Measurements from ENCODE around the gene GRM1. TPM values are rescaled to one million over a fixed set of nuclear protein-coding genes. Genes with fewer than 3 reads are reported as not detected.

GRM1 gene
- total RNA-seq, 2 donors from 2014 or later = 0.54 TPM; not detected in 1

DNA sequence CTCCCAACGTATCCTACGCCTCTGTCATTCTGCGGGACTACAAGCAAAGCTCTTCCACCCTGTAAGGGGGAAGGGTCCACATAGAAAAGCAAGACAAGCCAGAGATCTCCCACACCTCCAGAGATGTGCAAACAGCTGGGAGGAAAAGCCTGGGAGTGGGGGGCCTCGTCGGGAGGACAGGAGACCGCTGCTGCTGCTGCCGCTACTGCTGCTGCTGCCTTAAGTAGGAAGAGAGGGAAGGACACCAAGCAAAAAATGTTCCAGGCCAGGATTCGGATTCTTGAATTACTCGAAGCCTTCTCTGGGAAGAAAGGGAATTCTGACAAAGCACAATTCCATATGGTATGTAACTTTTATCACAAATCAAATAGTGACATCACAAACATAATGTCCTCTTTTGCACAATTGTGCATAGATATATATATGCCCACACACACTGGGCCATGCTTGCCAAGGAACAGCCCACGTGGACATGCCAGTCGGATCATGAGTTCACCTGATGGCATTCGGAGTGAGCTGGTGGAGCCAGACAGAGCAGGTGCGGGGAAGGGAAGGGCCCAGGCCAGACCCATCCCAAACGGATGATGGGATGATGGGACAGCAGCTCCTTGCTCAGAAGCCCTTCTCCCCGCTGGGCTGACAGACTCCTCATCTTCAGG lies 406.0 kb downstream of the GRM1 start:
- no peak overlapping the region for H3K27ac ChIP-seq
- DNase-seq (ENCODE audit: low spot score) (no peak), ATAC-seq (ENCODE audit: insufficient number of reproducible peaks, low FRiP score, low read depth) (no peak)
- no peaks in the 10 kb centered on the region for H3K4me1 ChIP-seq (ENCODE audit: control insufficient read depth in 1 of 2, low read depth in 2 of 2)
- H3K27me3 ChIP-seq (replicated peaks; ENCODE audit: insufficient read depth) = no peaks in the 10 kb centered on the region
- H3K4me3 ChIP-seq = peak overlapping the region; percentile 70
- H3K36me3 ChIP-seq = no peaks in the 10 kb centered on the region
- H3K9me3 ChIP-seq = no peaks in the 10 kb centered on the region
- TF ChIP-seq, protein P1, sequence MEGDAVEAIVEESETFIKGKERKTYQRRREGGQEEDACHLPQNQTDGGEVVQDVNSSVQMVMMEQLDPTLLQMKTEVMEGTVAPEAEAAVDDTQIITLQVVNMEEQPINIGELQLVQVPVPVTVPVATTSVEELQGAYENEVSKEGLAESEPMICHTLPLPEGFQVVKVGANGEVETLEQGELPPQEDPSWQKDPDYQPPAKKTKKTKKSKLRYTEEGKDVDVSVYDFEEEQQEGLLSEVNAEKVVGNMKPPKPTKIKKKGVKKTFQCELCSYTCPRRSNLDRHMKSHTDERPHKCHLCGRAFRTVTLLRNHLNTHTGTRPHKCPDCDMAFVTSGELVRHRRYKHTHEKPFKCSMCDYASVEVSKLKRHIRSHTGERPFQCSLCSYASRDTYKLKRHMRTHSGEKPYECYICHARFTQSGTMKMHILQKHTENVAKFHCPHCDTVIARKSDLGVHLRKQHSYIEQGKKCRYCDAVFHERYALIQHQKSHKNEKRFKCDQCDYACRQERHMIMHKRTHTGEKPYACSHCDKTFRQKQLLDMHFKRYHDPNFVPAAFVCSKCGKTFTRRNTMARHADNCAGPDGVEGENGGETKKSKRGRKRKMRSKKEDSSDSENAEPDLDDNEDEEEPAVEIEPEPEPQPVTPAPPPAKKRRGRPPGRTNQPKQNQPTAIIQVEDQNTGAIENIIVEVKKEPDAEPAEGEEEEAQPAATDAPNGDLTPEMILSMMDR (IDR thresholded peaks at IDR 0.05) = no peak

DNA sequence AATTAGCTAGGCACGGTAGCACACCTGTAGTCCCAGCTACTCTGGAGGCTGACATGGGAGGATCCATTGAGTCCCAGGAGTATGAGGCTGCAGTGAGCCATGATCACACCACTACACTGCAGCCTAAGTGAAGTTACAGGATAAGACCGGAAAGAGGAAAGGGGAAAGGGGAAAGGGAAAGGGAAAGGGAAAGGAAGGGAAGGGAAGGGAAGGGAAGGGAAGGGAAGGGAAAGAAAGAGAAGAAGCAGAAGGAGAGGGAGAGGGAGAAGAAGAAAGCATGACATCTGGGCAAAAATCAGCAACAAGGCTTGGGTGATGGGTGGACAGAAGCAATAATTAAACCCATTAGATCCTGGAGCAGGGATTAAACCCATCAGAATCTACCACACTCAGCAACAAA lies 413.0 kb downstream of the GRM1 start:
- TF ChIP-seq, protein P1 (IDR thresholded peaks at IDR 0.05) = no peak
- no peaks in the 10 kb centered on the region for H3K4me1 ChIP-seq (ENCODE audit: control insufficient read depth in 1 of 2, low read depth in 2 of 2)
- no peak for DNase-seq (ENCODE audit: low spot score)

DNA sequence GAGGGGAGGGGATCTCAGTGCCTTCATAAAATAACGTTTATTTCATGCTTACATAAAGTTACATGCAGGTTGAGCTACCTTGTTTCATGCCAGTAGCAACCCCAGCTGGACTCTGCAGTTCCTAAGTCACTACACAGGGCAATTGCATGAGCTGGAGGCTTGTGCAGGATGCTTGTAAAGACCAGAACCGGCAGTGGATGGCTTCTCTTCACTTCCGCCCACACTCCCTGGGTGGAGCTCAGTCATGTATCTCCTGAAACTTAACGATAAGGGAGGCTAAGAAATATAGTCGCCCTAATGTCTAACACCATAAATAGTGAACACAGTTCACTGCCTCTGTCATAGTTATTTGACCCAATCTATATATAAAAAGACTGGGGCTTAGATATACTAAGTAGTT lies 415.3 kb downstream of the GRM1 start:
- no peaks in the 10 kb centered on the region for H3K4me1 ChIP-seq (ENCODE audit: control insufficient read depth in 1 of 2, low read depth in 2 of 2)
- no peaks in the 10 kb centered on the region for H3K36me3 ChIP-seq
- no peak for ATAC-seq (ENCODE audit: insufficient number of reproducible peaks, low FRiP score, low read depth)
- DNase-seq (ENCODE audit: low spot score) = no peak
- TF ChIP-seq, protein P1 (IDR thresholded peaks at IDR 0.05) = no peak
- no peak overlapping the region for H3K4me3 ChIP-seq
- H3K27me3 ChIP-seq (replicated peaks; ENCODE audit: insufficient read depth) = no peaks in the 10 kb centered on the region
- no peaks in the 10 kb centered on the region for H3K9me3 ChIP-seq
- H3K27ac ChIP-seq = no peak overlapping the region

More for the DNA sequence above, 413.0 kb downstream of the GRM1 start:
- Histone ChIP-seq H3K27me3 (replicated peaks; ENCODE audit: insufficient read depth) (no peaks in the 10 kb centered on the region), H3K27ac (no peak overlapping the region), H3K36me3 (no peaks in the 10 kb centered on the region), H3K4me3 (no peak overlapping the region), H3K9me3 (no peaks in the 10 kb centered on the region)
- no peak for ATAC-seq (ENCODE audit: insufficient number of reproducible peaks, low FRiP score, low read depth)

DNA sequence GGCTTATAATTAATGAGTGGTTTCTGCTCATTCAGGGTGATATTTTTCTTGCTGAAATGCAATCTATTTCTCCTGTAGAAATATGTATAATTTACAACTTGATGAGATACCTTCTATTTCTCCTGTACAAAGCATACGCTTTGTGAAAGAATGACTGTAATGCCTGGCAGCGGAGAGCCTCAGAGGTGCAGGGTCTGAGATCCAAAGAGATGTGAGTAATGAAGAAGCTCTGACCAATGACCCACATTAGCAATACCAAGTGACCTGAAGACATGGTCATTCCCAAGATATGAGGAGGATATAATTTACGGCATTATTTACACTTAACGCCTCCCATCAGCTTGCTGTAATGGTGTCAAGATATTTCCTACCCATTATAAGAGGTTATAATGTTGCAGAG lies 416.4 kb downstream of the GRM1 start:
- H3K9me3 ChIP-seq = no peaks in the 10 kb centered on the region
- H3K27me3 ChIP-seq (replicated peaks; ENCODE audit: insufficient read depth) = no peaks in the 10 kb centered on the region
- no peaks in the 10 kb centered on the region for H3K4me1 ChIP-seq (ENCODE audit: control insufficient read depth in 1 of 2, low read depth in 2 of 2)
- no peak overlapping the region for H3K27ac ChIP-seq
- DNase-seq (ENCODE audit: low spot score) = no peak
- TF ChIP-seq, protein P1 (IDR thresholded peaks at IDR 0.05) = no peak
- no peak overlapping the region for H3K4me3 ChIP-seq
- no peak for ATAC-seq (ENCODE audit: insufficient number of reproducible peaks, low FRiP score, low read depth)
- H3K36me3 ChIP-seq = no peaks in the 10 kb centered on the region

DNA sequence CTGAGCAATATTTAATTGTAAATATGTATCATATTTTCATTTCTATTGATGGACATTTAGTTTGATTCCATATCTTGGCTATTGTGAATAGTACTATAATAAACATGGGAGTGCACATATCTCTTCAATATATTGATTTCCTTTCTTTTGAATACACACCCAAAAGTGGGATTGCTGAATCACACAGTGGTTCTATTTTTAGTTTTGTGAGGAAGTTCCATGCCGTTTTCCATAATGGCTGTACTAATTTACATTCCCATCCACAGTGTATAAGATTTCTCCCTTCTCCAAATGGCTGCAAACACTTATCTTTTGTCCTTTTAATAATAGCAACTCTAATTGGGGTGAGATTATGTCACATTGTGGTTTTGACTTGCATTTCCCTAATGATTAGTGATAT lies 428.0 kb downstream of the GRM1 start:
- TF ChIP-seq, protein P1 (IDR thresholded peaks at IDR 0.05) = no peak
- no peak for ATAC-seq (ENCODE audit: insufficient number of reproducible peaks, low FRiP score, low read depth)
- Histone ChIP-seq H3K9me3 (peaks cover 12% of the 10 kb centered on the region), H3K27ac (no peak overlapping the region), H3K4me1 (ENCODE audit: control insufficient read depth in 1 of 2, low read depth in 2 of 2) (no peaks in the 10 kb centered on the region), H3K27me3 (replicated peaks; ENCODE audit: insufficient read depth) (no peaks in the 10 kb centered on the region), H3K36me3 (no peaks in the 10 kb centered on the region), H3K4me3 (no peak overlapping the region)
- no peak for DNase-seq (ENCODE audit: low spot score)

Data from thoracic aorta (tissue), 2 donors.